Esophagus muscularis mucosa (tissue), 4 donors: ENCODE results near the gene E2F7. TPM values are rescaled to one million over a fixed set of nuclear protein-coding genes. Genes with fewer than 3 reads are reported as not detected.

Experiments
- DNase-seq: peaks from one replicate; pipeline ENCODE4 v3.0.0-alpha.2; 2017; ENCODE audit errors: extremely low spot score
- H3K27ac ChIP-seq, 4 donors: fragments of 200-600 bp; sonication (generic); replicated peaks in 1 of 4; 1 replicate in 3 of 4; 2 replicates in 1 of 4; pipeline ENCODE4 v1.5.1; 2016 to 2019; ENCODE audit warnings: mild to moderate bottlenecking in 1 of 4
- H3K27me3 ChIP-seq, 4 donors: fragments of 200-600 bp; sonication (generic); one replicate each; pipeline versions ENCODE4 v1.5.1 to v1.6.0; 2016 to 2019
- H3K36me3 ChIP-seq, 4 donors: fragments of 200-600 bp; sonication (generic); one replicate each; pipeline ENCODE4 v1.5.1; 2016 to 2019
- H3K4me1 ChIP-seq, 4 donors: fragments of 200-600 bp; sonication (generic); one replicate each; pipeline ENCODE4 v1.5.1; 2016 to 2019
- H3K4me3 ChIP-seq, 4 donors: fragments of 200-600 bp; sonication (generic); 1 replicate in 2 of 4; 2 replicates in 2 of 4; pipeline ENCODE4 v1.5.1; 2016 to 2019; ENCODE audit warnings: mild to moderate bottlenecking in 4 of 4, moderate library complexity in 1 of 4
- H3K9me3 ChIP-seq, 4 donors: fragments of 200-600 bp; sonication (generic); 1 replicate in 3 of 4; 2 replicates in 1 of 4; pipeline ENCODE4 v1.5.1; 2016 to 2019
- CTCF ChIP-seq, 3 experiments: fragments of 200-600 bp in 2 of 3; fragments of 450-650 bp in 1 of 3; sonication (generic) in 2 of 3; IDR thresholded peaks; one replicate each; pipeline ENCODE4 v1.5.1; 2017 to 2019; ENCODE audit warnings: antibody characterized with exemption in 3 of 3, mild to moderate bottlenecking in 2 of 3, moderate library complexity in 1 of 3
- EP300 ChIP-seq: sonication (generic); formaldehyde crosslinking; IDR thresholded peaks from one replicate; pipeline ENCODE4 v1.6.1; 2017; ENCODE audit warnings: antibody characterized with exemption
- POLR2A ChIP-seq: fragments of 450-650 bp; IDR thresholded peaks from one replicate; pipeline ENCODE4 v1.6.1; 2017; ENCODE audit warnings: antibody characterized with exemption, moderate library complexity, mild to moderate bottlenecking, low read depth
- POLR2AphosphoS5 ChIP-seq, 2 donors: sonication (generic); formaldehyde crosslinking; IDR thresholded peaks; one replicate each; pipeline ENCODE4 v1.6.1; 2017; ENCODE audit warnings: antibody characterized with exemption in 2 of 2
- WGBS: methylation state at CpG from one replicate; pipeline ENCODE4 v1.1.5; 2018; 5-methylcytosine and 5-hydroxymethylcytosine counted together
- intact Hi-C: fragments of 100-400 bp; cut with DNase I; formaldehyde crosslinking; loops from one replicate; pipeline ENCODE4 v1.15.1; 2023
- total RNA-seq, 4 donors: library from RNA; depleted of rRNA; stranded (reverse); fragments of >200 nt; gene quantifications; one replicate each; pipeline versions ENCODE4 v1.1.0 to v1.2.1, GENCODE V29; 2016

Gene E2F7
- total RNA-seq, 4 donors from 2014 or later = not detected

GRCh38 chr12:77062396-77062795 is 3.0 kb downstream of the E2F7 start:
- 75% methylated on average over 1 of the region's 1 CpG for WGBS
- no peaks in the 10 kb centered on the region for H3K36me3 ChIP-seq
- H3K4me3 ChIP-seq = peak overlapping the region in 3 of 4 donors; percentile 11 to 39 (median 22)
- no peak overlapping the region for H3K27ac ChIP-seq
- H3K9me3 ChIP-seq = no peaks in the 10 kb centered on the region
- intact Hi-C loops = no loop called here
- DNase-seq = no peak
- peaks cover 10 to 17% (median 15%) of the 10 kb centered on the region in 4 donors for H3K4me1 ChIP-seq
- peaks cover 0 to 39% (median 7%) of the 10 kb centered on the region in 4 donors for H3K27me3 ChIP-seq
- TF ChIP-seq CTCF (IDR thresholded peaks at IDR 0.05) (no peak), POLR2A (no peak), EP300 (no peak), POLR2AphosphoS5 (IDR thresholded peaks at IDR 0.05) (no peak)

GRCh38 chr12:77060883-77061240 is 4.5 kb downstream of the E2F7 start:
- H3K36me3 ChIP-seq = no peaks in the 10 kb centered on the region
- WGBS = 96% methylated on average over 5 of the region's 5 CpGs
- no peaks in the 10 kb centered on the region for H3K9me3 ChIP-seq
- peaks cover 0 to 43% (median 7%) of the 10 kb centered on the region in 4 donors for H3K27me3 ChIP-seq
- peaks cover 10 to 17% (median 13%) of the 10 kb centered on the region in 4 donors for H3K4me1 ChIP-seq
- no peak overlapping the region for H3K27ac ChIP-seq
- no peak overlapping the region for H3K4me3 ChIP-seq
- intact Hi-C loops = no loop called here
- TF ChIP-seq POLR2AphosphoS5 (IDR thresholded peaks at IDR 0.05) (no peak), POLR2A (no peak), EP300 (no peak), CTCF (IDR thresholded peaks at IDR 0.05) (no peak)
- DNase-seq = no peak

GRCh38 chr12:77060136-77060882 is 5.1 kb downstream of the E2F7 start:
- Histone ChIP-seq H3K36me3 (no peaks in the 10 kb centered on the region), H3K27me3 (peaks cover 0 to 43% (median 7%) of the 10 kb centered on the region in 4 donors), H3K4me1 (peaks cover 9 to 16% (median 13%) of the 10 kb centered on the region in 4 donors), H3K4me3 (no peak overlapping the region), H3K9me3 (no peaks in the 10 kb centered on the region), H3K27ac (no peak overlapping the region)
- DNase-seq = no peak
- intact Hi-C loops = no loop called here
- TF ChIP-seq EP300 = no peak
- TF ChIP-seq POLR2AphosphoS5 (IDR thresholded peaks at IDR 0.05) = no peak
- no peak for TF ChIP-seq POLR2A
- TF ChIP-seq CTCF (IDR thresholded peaks at IDR 0.05) = no peak
- 74% methylated on average over 3 of the region's 3 CpGs for WGBS

GRCh38 chr12:77058740-77059139 is 6.6 kb downstream of the E2F7 start:
- intact Hi-C loops = no loop called here
- Histone ChIP-seq H3K36me3 (no peaks in the 10 kb centered on the region), H3K27ac (no peak overlapping the region), H3K4me1 (peaks cover 0 to 7% (median 2%) of the 10 kb centered on the region in 4 donors), H3K4me3 (no peak overlapping the region), H3K27me3 (peaks cover 0 to 43% (median 7%) of the 10 kb centered on the region in 4 donors), H3K9me3 (no peaks in the 10 kb centered on the region)
- no peak for TF ChIP-seq POLR2A
- 90% methylated on average over 5 of the region's 5 CpGs for WGBS
- no peak for DNase-seq

- Histone ChIP-seq H3K4me1 (no peaks in the 10 kb centered on the region), H3K9me3 (no peaks in the 10 kb centered on the region), H3K27ac (no peak overlapping the region), H3K4me3 (no peak overlapping the region), H3K36me3 (no peaks in the 10 kb centered on the region), H3K27me3 (peaks cover 0 to 9% (median 0%) of the 10 kb centered on the region in 4 donors)
- TF ChIP-seq POLR2A = no peak
- 89% methylated on average over 4 of the region's 4 CpGs for WGBS
- DNase-seq = no peak
- intact Hi-C loops = no loop called here
Measured at GRCh38 chr12:77054851-77055250, 10.5 kb downstream of the E2F7 start.
